ENCODE results near the gene SMIM32. TPM values are rescaled to one million over a fixed set of nuclear protein-coding genes. Genes with fewer than 3 reads are reported as not detected.

Gene SMIM32
- total RNA-seq, 1 experiment from 2014 or later, result 0.42 TPM

DNA sequence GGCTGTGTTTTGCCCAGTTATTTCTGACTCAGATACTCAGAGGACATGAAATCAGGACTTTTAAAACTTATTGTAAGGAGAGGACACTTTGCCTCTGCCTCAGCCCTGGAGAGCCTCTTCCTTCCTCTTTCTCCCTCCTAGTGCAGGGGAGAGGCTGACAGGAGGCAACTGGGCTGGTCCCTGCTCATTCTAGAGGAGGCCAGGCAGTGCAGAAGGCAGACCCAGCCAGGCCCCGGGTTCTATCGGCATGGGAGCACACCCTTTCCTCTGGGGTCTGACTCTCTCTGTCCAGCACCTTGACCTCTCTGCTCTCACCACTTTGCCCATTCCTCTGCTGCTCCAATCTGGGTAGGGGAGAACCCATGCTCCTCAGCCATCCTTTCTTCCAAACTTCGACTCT, 16.0 kb upstream of the SMIM32 start:
- H3K4me3 Mint-ChIP-seq (ENCODE audit: low read depth, unreplicated experiment), result no peak overlapping the region
- no peaks in the 10 kb centered on the region for H3K27me3 Mint-ChIP-seq (ENCODE audit: unreplicated experiment)
- H3K9me3 Mint-ChIP-seq (ENCODE audit: low read depth, unreplicated experiment), result peaks cover 3% of the 10 kb centered on the region
- no peak for DNase-seq
- CTCF ChIA-PET, result no interaction called here
- peaks cover 28% of the 10 kb centered on the region for H3K4me1 Mint-ChIP-seq (ENCODE audit: low read depth, unreplicated experiment)
- H3K27ac Mint-ChIP-seq (ENCODE audit: unreplicated experiment), result no peak overlapping the region
- intact Hi-C loops (cut with micrococcal nuclease; ENCODE audit: unreplicated experiment), result no loop called here
- H3K36me3 Mint-ChIP-seq (ENCODE audit: insufficient read depth, unreplicated experiment), result no peaks in the 10 kb centered on the region
- no TSS peak for BruUV-seq (replicated peaks)
- TF ChIP-seq CTCF (IDR thresholded peaks at IDR 0.05; ENCODE audit: unreplicated experiment), result no peak

DNA sequence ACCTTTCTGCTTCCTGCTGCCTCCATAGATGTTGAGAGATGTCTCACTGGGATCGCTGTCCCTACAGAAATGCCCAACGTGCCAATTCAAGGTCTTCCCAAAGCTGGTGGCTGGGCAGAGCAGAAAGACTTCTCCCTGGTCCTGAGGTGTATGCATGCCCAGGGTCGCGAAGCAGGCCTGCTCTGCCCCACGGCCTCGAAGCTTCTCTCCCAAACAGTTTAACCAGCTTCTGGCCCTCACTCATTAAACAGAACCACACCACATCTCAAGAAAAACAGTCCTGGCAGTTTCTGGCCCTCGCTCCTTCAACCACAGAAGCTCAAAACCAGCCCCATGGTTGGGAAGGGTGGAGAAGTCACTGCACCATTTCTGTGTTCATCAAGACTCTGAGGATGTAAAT, 14.7 kb upstream of the SMIM32 start:
- CTCF ChIA-PET, result no interaction called here
- no peaks in the 10 kb centered on the region for H3K36me3 Mint-ChIP-seq (ENCODE audit: insufficient read depth, unreplicated experiment)

DNA sequence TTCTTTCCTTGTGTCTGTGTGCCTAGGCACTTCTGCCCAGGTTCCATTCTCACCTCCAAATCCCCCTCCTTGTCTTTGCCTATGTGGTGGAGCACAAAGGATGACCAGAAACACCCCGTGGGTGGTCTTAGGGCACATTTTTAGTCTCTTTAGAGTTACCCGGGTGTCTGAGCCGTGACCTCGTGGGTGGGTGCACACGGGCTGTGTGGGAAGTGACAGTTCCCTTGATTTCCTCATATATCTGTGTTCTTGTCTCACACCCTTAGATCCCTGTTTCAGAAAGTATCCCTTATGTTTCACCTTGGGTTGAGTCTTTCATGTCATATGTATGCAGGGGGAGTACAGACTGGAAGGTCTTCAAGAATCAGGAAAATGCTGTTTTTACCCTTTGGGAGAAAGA, 13.4 kb upstream of the SMIM32 start:
- no peaks in the 10 kb centered on the region for H3K27me3 Mint-ChIP-seq (ENCODE audit: unreplicated experiment)
- intact Hi-C loops (cut with micrococcal nuclease; ENCODE audit: unreplicated experiment), result no loop called here

More for the DNA sequence above, 14.7 kb upstream of the SMIM32 start:
- no peak for DNase-seq
- intact Hi-C loops (cut with micrococcal nuclease; ENCODE audit: unreplicated experiment), result no loop called here
- no peak for TF ChIP-seq CTCF (IDR thresholded peaks at IDR 0.05; ENCODE audit: unreplicated experiment)
- Mint-ChIP-seq H3K4me1 (ENCODE audit: low read depth, unreplicated experiment) (peaks cover 29% of the 10 kb centered on the region), H3K9me3 (ENCODE audit: low read depth, unreplicated experiment) (peaks cover 3% of the 10 kb centered on the region), H3K27me3 (ENCODE audit: unreplicated experiment) (no peaks in the 10 kb centered on the region), H3K4me3 (ENCODE audit: low read depth, unreplicated experiment) (no peak overlapping the region), H3K27ac (ENCODE audit: unreplicated experiment) (no peak overlapping the region)
- no TSS peak for BruUV-seq (replicated peaks)

GRCh38 chr5:136205941-136206340, 13.0 kb upstream of the SMIM32 start:
- peaks cover 3% of the 10 kb centered on the region for H3K9me3 Mint-ChIP-seq (ENCODE audit: low read depth, unreplicated experiment)
- BruUV-seq (replicated peaks), result no TSS peak
- DNase-seq, result no peak
- no peak overlapping the region for H3K4me3 Mint-ChIP-seq (ENCODE audit: low read depth, unreplicated experiment)
- H3K27me3 Mint-ChIP-seq (ENCODE audit: unreplicated experiment), result no peaks in the 10 kb centered on the region
- intact Hi-C loops (cut with micrococcal nuclease; ENCODE audit: unreplicated experiment), result no loop called here
- peaks cover 29% of the 10 kb centered on the region for H3K4me1 Mint-ChIP-seq (ENCODE audit: low read depth, unreplicated experiment)
- H3K36me3 Mint-ChIP-seq (ENCODE audit: insufficient read depth, unreplicated experiment), result no peaks in the 10 kb centered on the region
- no peak overlapping the region for H3K27ac Mint-ChIP-seq (ENCODE audit: unreplicated experiment)
- CTCF ChIA-PET, result interaction anchor here (0.6 to 1.9 kb wide), 3 partner anchors 13 to 803 kb away, joined by 3 to 11 read pairs (median 8); partner anchors contain the start of gene SMIM32
- no peak for TF ChIP-seq CTCF (IDR thresholded peaks at IDR 0.05; ENCODE audit: unreplicated experiment)

More for the DNA sequence above, 13.4 kb upstream of the SMIM32 start:
- Mint-ChIP-seq H3K4me1 (ENCODE audit: low read depth, unreplicated experiment) (peaks cover 29% of the 10 kb centered on the region), H3K9me3 (ENCODE audit: low read depth, unreplicated experiment) (peaks cover 3% of the 10 kb centered on the region), H3K4me3 (ENCODE audit: low read depth, unreplicated experiment) (no peak overlapping the region), H3K36me3 (ENCODE audit: insufficient read depth, unreplicated experiment) (no peaks in the 10 kb centered on the region), H3K27ac (ENCODE audit: unreplicated experiment) (no peak overlapping the region)
- CTCF ChIA-PET, result no interaction called here
- no peak for DNase-seq
- no peak for TF ChIP-seq CTCF (IDR thresholded peaks at IDR 0.05; ENCODE audit: unreplicated experiment)
- BruUV-seq (replicated peaks), result no TSS peak
